HFF-Myc (cell line): Measurements from ENCODE around the gene PCNA.

ENCODE experiments used
- DNase-seq: peaks from one replicate; pipeline ENCODE4 v3.0.0-alpha.2; 2011; ENCODE audit warnings: low read depth; ENCODE audit errors: extremely low read depth
- H3K4me3 ChIP-seq: replicated peaks from 2 replicates; pipeline ENCODE4 v1.5.1; 2011; ENCODE audit warnings: low read depth, mild to moderate bottlenecking, control low read depth, low read length
- CTCF ChIP-seq: IDR thresholded peaks from 2 replicates; pipeline ENCODE4 v1.5.1; 2012; ENCODE audit warnings: mild to moderate bottlenecking, low read depth, low read length, control low read depth; ENCODE audit errors: missing control alignments

PCNA gene

GRCh38 chr20:5127859-5128424 lies 8.2 kb upstream of the PCNA start:
- TF ChIP-seq CTCF: no peak
- H3K4me3 ChIP-seq: peak overlapping the region; percentile 81
- no peak for DNase-seq

GRCh38 chr20:5127204-5127858 lies 7.6 kb upstream of the PCNA start:
- DNase-seq: no peak
- peak overlapping the region; percentile 81 for H3K4me3 ChIP-seq
- no peak for TF ChIP-seq CTCF

GRCh38 chr20:5126512-5127203 lies 6.9 kb upstream of the PCNA start, which contains the start of gene CDS2:
CDS2 (plus strand) TSS chr20:5127008; CDS start chr20:5127093, 85 bp downstream.
- peak; percentile 56 for TF ChIP-seq CTCF
- peak; percentile 93 for DNase-seq
- H3K4me3 ChIP-seq: peak within 1 kb of the TSS; percentile 81

GRCh38 chr20:5122873-5123260 lies 3.1 kb upstream of the PCNA start:
- DNase-seq: no peak
- H3K4me3 ChIP-seq: no peak overlapping the region
- TF ChIP-seq CTCF: no peak

- peak overlapping the region; percentile 83 for H3K4me3 ChIP-seq
- TF ChIP-seq CTCF: no peak
- DNase-seq: no peak
Measured at GRCh38 chr20:5120185-5120476, 373 bp upstream of the PCNA start.

- H3K4me3 ChIP-seq: peak overlapping the region; percentile 83
- no peak for TF ChIP-seq CTCF
- DNase-seq: no peak
Measured at GRCh38 chr20:5119143-5119434, 669 bp downstream of the PCNA start.
